Subcutaneous adipose tissue (tissue), 4 donors: ENCODE measurements around the gene LATS2. TPM values are rescaled to one million over a fixed set of nuclear protein-coding genes. Genes with fewer than 3 reads are reported as not detected.

ENCODE experiments used
- total RNA-seq, 4 donors: library from RNA; depleted of rRNA; stranded (reverse); fragments of >200 nt; gene quantifications; one replicate each; pipeline ENCODE4 v1.1.0, GENCODE V29; 2016
- TF ChIP-seq, protein P1 (sequence below): fragments of 450-650 bp; IDR thresholded peaks from one replicate; pipeline ENCODE4 v1.5.1; 2016; ENCODE audit warnings: low read depth, mild to moderate bottlenecking, control low read depth, antibody characterized with exemption, moderate library complexity

The LATS2 gene
- total RNA-seq, 4 donors from 2014 or later, result 29.0 to 31.8 (median 29.6) TPM

DNA sequence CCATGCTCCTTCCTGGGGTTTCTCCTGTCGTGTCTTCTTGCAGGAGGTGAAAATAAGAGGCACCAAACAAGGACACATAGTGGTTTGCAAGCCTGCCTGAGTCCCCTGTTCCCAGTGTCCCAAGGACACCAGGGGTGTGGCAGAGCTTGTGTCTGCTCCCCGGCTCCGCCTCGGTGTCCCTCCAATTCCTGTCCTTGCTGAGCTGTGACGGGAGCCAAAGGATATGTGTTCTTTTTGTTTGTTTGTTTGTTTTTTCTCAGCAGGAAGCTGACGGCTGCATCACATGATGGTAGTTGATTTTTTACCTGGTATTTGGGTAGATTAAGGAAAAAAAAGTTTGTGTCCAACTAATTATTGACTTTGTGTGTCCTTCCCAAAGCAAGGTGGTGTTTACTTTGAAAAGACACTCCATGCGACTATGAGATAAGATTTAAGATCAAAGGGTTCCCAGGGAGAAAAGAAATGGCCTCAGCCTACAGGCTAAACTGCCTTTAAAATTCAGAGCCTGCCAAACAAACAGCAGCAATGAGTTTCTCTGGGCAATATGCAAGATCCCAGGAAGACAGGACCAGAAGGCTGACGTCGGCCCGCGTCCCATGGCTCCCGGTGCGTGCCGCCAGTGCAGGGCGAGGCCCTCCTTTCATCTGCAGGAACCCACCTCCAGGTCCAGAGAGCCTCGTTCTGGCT is 108.0 kb downstream of the LATS2 start:
- TF ChIP-seq, protein P1, sequence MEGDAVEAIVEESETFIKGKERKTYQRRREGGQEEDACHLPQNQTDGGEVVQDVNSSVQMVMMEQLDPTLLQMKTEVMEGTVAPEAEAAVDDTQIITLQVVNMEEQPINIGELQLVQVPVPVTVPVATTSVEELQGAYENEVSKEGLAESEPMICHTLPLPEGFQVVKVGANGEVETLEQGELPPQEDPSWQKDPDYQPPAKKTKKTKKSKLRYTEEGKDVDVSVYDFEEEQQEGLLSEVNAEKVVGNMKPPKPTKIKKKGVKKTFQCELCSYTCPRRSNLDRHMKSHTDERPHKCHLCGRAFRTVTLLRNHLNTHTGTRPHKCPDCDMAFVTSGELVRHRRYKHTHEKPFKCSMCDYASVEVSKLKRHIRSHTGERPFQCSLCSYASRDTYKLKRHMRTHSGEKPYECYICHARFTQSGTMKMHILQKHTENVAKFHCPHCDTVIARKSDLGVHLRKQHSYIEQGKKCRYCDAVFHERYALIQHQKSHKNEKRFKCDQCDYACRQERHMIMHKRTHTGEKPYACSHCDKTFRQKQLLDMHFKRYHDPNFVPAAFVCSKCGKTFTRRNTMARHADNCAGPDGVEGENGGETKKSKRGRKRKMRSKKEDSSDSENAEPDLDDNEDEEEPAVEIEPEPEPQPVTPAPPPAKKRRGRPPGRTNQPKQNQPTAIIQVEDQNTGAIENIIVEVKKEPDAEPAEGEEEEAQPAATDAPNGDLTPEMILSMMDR, result no peak

DNA sequence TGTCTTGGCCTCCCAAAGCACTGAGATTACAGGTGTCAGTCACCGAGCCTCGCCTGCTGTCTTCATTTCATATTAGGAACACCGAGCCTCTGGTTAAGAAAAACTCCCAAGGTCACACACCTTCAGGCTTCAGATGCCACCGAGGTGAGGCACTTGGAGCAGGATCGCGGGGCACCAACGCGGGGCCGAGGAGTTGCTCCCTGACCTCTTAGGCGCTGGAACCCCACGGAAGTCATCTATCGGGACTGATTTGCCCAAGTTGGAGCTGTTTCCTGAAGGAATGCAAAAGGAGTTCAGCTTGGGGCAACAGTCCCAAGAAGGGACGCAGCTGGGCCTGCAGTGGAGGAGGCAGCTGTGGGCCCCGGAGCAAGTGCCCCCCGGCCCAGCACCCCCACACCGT is 108.5 kb downstream of the LATS2 start:
- TF ChIP-seq, protein P1, result no peak

DNA sequence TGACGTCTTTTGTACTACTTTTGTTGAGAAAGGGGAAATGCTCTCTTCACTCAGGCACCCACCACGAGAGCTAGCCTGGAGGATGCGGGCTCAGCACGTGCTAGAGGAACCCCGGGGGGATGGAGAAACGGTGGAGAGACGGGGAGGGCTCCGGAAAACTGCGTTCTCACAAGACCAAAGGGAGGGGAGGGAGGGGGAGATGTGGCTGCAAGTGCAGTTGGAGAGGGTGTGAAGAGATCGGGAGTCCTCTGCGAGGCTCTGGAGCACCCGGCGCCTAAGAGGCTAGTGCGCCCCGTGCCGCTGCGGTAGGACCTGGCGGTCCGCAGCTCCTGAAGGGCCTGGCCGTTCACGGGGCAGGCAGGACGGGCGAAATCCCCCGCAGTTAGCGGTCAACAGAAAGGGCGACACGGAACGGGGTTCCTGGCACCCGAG is 115.4 kb downstream of the LATS2 start:
- TF ChIP-seq, protein P1, result no peak

DNA sequence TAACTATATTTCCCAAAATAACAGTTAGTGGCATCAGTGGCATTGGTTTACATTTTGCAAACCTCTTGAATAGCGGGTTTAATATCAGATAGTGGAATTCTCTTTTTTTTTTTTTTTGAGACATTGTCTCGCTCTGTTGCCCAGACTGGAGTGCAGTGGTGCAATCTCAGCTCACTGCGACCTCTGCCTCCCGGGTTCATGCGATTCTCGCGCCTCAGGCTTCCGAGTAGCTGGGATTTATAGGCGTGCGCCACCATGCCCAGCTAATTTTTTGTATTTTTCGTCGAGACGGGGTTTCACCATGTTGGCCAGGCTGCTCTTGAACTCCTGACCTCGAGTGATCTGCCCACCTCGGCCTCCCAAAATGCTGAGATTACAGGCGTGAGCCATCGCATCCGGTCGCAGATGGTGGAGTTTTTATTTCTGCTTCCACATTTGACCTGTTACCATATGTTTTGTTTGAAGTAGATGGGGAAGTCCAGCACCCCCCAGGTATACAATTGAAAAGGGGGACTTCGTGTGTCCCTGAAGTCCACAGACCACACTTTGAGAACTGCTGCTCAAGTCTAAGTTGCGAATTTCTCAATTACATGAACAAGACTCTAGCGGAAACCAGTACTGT is 118.3 kb downstream of the LATS2 start:
- TF ChIP-seq, protein P1, result no peak

DNA sequence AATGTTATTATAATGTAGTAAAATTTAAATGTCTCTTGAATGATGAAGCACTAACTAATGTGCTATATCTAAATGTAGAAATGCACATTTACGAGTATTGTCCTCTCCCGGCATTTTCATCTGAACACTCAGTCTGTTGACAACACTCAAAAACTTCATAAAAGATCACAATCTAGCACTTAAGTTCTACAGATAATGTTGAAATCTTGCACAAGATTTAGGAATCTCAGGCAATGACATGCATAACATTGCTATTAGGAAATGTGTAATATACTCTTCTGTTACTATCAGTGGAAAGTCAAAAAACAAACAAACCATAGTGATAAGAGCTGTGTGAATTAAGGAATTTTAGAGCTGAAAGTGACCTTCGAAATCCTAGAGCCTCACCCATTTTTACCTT is 121.3 kb downstream of the LATS2 start:
- TF ChIP-seq, protein P1, result no peak

DNA sequence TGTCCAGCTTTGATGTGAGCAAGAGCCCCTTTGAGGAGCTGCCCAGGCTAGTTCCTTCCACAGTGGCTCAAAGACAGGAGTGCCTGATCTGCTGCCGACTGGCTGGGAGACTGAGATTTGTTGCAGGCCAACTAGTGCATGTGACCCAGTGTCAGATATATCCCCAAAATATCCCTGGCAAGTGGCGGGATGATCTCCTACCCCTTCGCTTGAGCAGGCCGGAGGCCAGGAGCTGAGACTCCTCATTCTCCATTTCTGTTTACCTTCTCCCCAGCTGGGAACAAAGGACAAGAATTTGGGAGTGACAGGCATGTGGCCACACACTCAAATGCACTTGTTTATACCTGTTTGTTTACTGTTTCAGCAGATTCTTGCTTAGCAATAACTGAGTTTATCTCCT is 121.7 kb downstream of the LATS2 start:
- TF ChIP-seq, protein P1, result no peak

DNA sequence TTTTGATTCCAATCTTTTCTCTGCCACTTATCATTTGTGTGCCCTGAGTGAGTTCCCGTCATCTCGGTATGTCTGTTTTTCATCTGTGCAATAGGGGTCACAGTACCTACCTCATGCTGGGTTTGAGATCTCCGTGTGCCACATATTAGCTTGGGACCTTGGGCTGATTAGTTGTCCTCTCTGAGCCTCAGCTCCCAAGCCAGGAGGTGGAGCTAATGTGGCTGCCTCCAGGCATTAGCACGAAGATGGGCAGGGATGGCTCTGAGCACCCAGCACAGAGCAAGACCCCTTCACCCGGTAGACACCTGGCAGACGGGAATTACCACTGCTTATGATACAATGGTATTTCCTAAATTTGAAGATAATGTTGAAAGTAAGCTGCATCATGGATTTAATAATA is 123.1 kb downstream of the LATS2 start:
- TF ChIP-seq, protein P1, result no peak
